Adrenal gland (tissue), 5 donors: Measurements from ENCODE around the gene CALHM5.

Source experiments
- CTCF ChIP-seq, 6 experiments: fragments of 450-650 bp in 4 of 6; fragments of 200-600 bp in 2 of 6; sonication (generic) in 1 of 6; IDR thresholded peaks; 1 replicate in 5 of 6; 2 replicates in 1 of 6; pipeline versions ENCODE4 v1.5.1 to v1.8.0; 2016 to 2021; ENCODE audit warnings: antibody characterized with exemption in 6 of 6, mild to moderate bottlenecking in 2 of 6, moderate library complexity in 1 of 6
- POLR2A ChIP-seq, 2 donors: fragments of 450-650 bp; IDR thresholded peaks; one replicate each; pipeline ENCODE4 v1.6.1; 2017; ENCODE audit warnings: antibody characterized with exemption in 2 of 2, mild to moderate bottlenecking in 2 of 2, moderate library complexity in 1 of 2
- donor health status: DM: no; HTN: no; CAD: no.

DNA sequence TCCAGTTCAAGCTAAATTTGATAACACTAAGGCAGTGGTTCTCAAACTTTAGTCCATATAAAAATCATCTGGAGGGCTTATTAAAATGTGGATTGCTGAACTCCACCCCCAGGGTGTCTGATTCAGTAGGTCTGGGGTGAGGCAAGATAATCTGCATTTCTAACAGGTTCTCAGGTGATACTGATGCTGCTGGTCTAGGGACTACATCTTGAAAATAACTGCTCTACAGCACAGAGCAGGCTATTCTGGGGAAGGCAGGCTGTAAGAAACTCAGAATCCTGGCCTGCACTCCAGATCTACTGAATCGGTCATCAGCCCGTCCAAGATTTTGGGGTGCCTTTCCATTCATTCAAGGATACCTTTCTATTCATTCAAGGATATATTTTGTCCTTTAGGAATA lies 11.5 kb downstream of the CALHM5 start:
- TF ChIP-seq CTCF (IDR thresholded peaks at IDR 0.05), result no peak
- TF ChIP-seq POLR2A (IDR thresholded peaks at IDR 0.05), result no peak
